GM23248 (cell line): Measurements from ENCODE around the gene HMCES. TPM values are rescaled to one million over a fixed set of nuclear protein-coding genes. Genes with fewer than 3 reads are reported as not detected.

Source experiments
- DNase-seq: peaks from one replicate; pipeline ENCODE4 v3.0.0-alpha.2; 2015
- H2AFZ ChIP-seq: fragments of 200-600 bp; sonication (generic); 2 replicates; pipeline ENCODE4 v1.6.1; 2016; ENCODE audit warnings: antibody characterized with exemption
- H3F3A ChIP-seq: fragments of 200-600 bp; sonication (generic); 2 replicates; pipeline ENCODE4 v1.6.1; 2016; ENCODE audit warnings: mild to moderate bottlenecking, antibody characterized with exemption, mixed run types; ENCODE audit not compliant: insufficient read depth
- H3K27ac ChIP-seq: fragments of 200-600 bp; sonication (generic); 2 replicates; pipeline ENCODE4 v1.5.1; 2016; ENCODE audit warnings: mild to moderate bottlenecking
- H3K27me3 ChIP-seq: fragments of 200-600 bp; sonication (generic); replicated peaks from 2 replicates; pipeline ENCODE4 v1.6.1; 2016; ENCODE audit warnings: mild to moderate bottlenecking; ENCODE audit not compliant: insufficient read depth
- H3K36me3 ChIP-seq: fragments of 200-600 bp; sonication (generic); 2 replicates; pipeline ENCODE4 v1.6.1; 2016; ENCODE audit warnings: low read depth, mild to moderate bottlenecking
- H3K4me1 ChIP-seq: fragments of 200-600 bp; sonication (generic); 2 replicates; pipeline ENCODE4 v1.6.1; 2016; ENCODE audit warnings: mild to moderate bottlenecking; ENCODE audit not compliant: insufficient read depth
- H3K4me2 ChIP-seq: fragments of 200-600 bp; sonication (generic); one replicate; pipeline ENCODE4 v1.6.1; 2016; ENCODE audit warnings: mild to moderate bottlenecking; ENCODE audit not compliant: unreplicated experiment
- H3K4me3 ChIP-seq: fragments of 200-600 bp; sonication (generic); 2 replicates; pipeline ENCODE4 v1.5.1; 2016; ENCODE audit warnings: mild to moderate bottlenecking
- H3K79me2 ChIP-seq: fragments of 200-600 bp; sonication (generic); 2 replicates; pipeline ENCODE4 v1.6.1; 2016; ENCODE audit warnings: mild to moderate bottlenecking; ENCODE audit not compliant: insufficient read depth
- H3K9ac ChIP-seq: fragments of 200-600 bp; sonication (generic); 2 replicates; pipeline ENCODE4 v1.6.1; 2016; ENCODE audit warnings: mild to moderate bottlenecking
- H3K9me2 ChIP-seq: fragments of 200-600 bp; sonication (generic); 2 replicates; pipeline ENCODE4 v1.6.1; 2016; ENCODE audit warnings: mixed run types, mild to moderate bottlenecking, moderate library complexity; ENCODE audit not compliant: insufficient read depth
- H3K9me3 ChIP-seq: fragments of 200-600 bp; sonication (generic); one replicate; pipeline ENCODE4 v1.6.1; 2017; ENCODE audit warnings: low read depth
- H4K20me1 ChIP-seq: fragments of 200-600 bp; sonication (generic); 2 replicates; pipeline ENCODE4 v1.6.0; 2016; ENCODE audit not compliant: insufficient read depth
- EZH2 ChIP-seq: fragments of 200-600 bp; sonication (generic); IDR thresholded peaks from 2 replicates; pipeline ENCODE4 v1.6.1; 2018; ENCODE audit warnings: antibody characterized with exemption, mild to moderate bottlenecking; ENCODE audit not compliant: insufficient read depth, poor library complexity, severe bottlenecking
- EZH2phosphoT487 ChIP-seq: fragments of 200-600 bp; sonication (generic); IDR thresholded peaks from 2 replicates; pipeline ENCODE4 v1.6.1; 2018; ENCODE audit warnings: antibody characterized with exemption, moderate library complexity, mild to moderate bottlenecking, low read depth; ENCODE audit not compliant: insufficient read depth
- WGBS, 2 experiments: methylation state at CpG; one replicate each; pipeline ENCODE4 v1.1.6; 2015 to 2017; ENCODE audit warnings: low lambda C conversion rate in 2 of 2, low coverage in 1 of 2; ENCODE audit errors: missing lambda C conversion rate in 2 of 2; 5-methylcytosine and 5-hydroxymethylcytosine counted together
- in situ Hi-C: fragments of 300-500 bp; cut with MboI; formaldehyde crosslinking; loops from 2 replicates; pipeline ENCODE4 v1.15.0; 2020
- polyA plus RNA-seq: library from polyadenylated mRNA; unstranded; fragments of >200 nt; fragmentation: Nextera tagmentation; extraction: Ambion mirVana; gene quantifications from 2 replicates; pipeline ENCODE4 v1.2.1, GENCODE V29; 2016
- total RNA-seq: library from RNA; depleted of rRNA; stranded (reverse); fragments of >200 nt; shearing (Covaris generic); gene quantifications from 2 replicates; pipeline ENCODE4 v1.2.3, GENCODE V29; 2014

HMCES gene
- total and polyA plus RNA-seq, 2 experiments from 2014 or later, result 12.5 to 33.2 TPM

DNA sequence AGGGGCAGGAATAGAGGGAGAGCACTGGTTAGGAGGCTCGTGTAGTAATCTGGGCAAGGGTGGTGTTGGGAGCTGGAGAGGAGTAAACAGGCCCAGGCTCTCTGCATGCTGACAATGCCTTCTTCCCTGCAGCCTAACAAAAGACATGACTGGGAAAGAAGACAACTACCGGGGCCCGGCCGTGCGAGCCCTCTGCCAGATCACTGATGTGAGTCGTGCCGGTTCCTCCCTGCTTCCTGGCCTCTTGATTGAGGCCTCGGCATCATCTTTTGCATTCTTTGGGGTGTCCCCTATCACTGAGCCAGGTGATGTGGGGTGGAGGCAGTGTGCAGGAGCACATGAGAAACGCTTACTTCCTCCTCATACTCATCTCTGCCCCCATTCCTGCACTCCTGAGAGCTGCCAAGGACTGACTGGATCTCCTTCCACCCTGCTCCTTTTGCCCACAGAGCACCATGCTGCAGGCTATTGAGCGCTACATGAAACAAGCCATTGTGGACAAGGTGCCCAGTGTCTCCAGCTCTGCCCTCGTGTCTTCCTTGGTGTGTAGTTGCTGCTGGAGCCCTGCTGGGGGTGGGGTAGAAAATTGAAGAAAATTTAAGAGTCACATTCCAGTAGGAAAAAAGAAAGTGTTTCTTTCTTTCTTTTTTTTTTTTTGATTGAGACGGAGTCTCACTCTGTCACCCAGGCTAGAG, 24.0 kb upstream of the HMCES start:
- H3F3A ChIP-seq, result peaks cover 25% of the 10 kb centered on the region
- H3K27me3 ChIP-seq, result no peaks in the 10 kb centered on the region
- H4K20me1 ChIP-seq, result no peaks in the 10 kb centered on the region
- H3K36me3 ChIP-seq, result peaks cover 76% of the 10 kb centered on the region
- H3K9me3 ChIP-seq, result no peaks in the 10 kb centered on the region
- TF ChIP-seq EZH2phosphoT487, result no peak
- H3K79me2 ChIP-seq, result peaks cover 97% of the 10 kb centered on the region
- H2AFZ ChIP-seq, result no peak overlapping the region
- H3K4me2 ChIP-seq, result no peak overlapping the region
- H3K9ac ChIP-seq, result no peak overlapping the region
- peak overlapping the region; percentile 79; the same call in 1 of the 2 replicates for H3K27ac ChIP-seq
- WGBS, 2 experiments, result 59 to 68% methylated on average over 12 of the region's 12 CpGs
- peaks cover 16% of the 10 kb centered on the region for H3K4me1 ChIP-seq
- in situ Hi-C loops, result no loop called here
- no peak for DNase-seq
- H3K4me3 ChIP-seq, result no peak overlapping the region
- no peaks in the 10 kb centered on the region for H3K9me2 ChIP-seq

DNA sequence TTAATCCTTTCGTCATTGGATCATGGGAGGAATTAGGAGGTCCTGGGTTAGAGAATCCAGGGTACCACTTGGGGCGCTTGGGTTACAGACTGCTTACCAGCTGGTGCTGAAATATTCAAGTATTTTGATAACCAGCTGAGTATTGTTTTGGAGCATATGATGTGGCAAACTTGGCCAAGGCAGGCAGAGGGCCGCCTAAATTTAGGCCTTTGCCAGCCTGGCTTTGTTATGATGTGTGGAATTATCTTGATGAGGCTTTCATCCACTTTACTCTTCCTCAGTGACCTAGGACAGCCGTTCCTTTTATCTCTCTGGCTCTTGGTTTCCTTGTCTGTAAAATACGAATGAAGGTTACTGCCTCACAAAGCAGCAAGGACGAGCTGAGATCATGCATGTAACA, 22.4 kb upstream of the HMCES start:
- peaks cover 12% of the 10 kb centered on the region for H3K4me1 ChIP-seq
- H3K36me3 ChIP-seq, result peaks cover 91% of the 10 kb centered on the region
- in situ Hi-C loops, result no loop called here
- no peak overlapping the region for H2AFZ ChIP-seq
- H3K9me2 ChIP-seq, result no peaks in the 10 kb centered on the region
- H3F3A ChIP-seq, result peaks cover 40% of the 10 kb centered on the region
- no peak overlapping the region for H3K9ac ChIP-seq
- no peak for DNase-seq
- H3K4me3 ChIP-seq, result no peak overlapping the region
- H3K27ac ChIP-seq, result no peak overlapping the region
- peaks cover 97% of the 10 kb centered on the region for H3K79me2 ChIP-seq
- H3K4me2 ChIP-seq, result no peak overlapping the region
- no peaks in the 10 kb centered on the region for H3K27me3 ChIP-seq
- H4K20me1 ChIP-seq, result no peaks in the 10 kb centered on the region
- WGBS, 2 experiments, result 79 to 86% methylated on average over 6 of the region's 6 CpGs
- TF ChIP-seq EZH2phosphoT487 (no peak), EZH2 (no peak)
- no peaks in the 10 kb centered on the region for H3K9me3 ChIP-seq

DNA sequence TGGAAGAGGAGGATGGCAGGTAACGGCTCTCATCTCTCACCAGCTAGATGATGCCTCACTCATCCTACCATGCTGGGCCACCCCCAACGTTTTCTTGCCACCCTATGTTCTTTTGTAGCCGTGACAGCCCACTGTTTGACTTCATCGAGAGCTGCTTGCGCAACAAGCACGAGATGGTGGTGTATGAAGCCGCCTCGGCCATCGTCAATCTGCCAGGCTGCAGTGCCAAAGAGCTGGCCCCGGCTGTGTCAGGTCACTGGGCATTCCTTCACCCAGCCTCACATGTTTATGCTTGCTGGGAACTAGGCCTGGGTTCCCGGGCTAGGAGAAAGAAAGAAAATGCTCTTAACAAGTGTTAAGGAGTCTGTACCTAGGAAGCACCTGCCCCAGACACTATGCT, 21.1 kb upstream of the HMCES start:
- Histone ChIP-seq H3K36me3 (peaks cover 92% of the 10 kb centered on the region), H3K9ac (no peak overlapping the region), H3F3A (peaks cover 35% of the 10 kb centered on the region), H3K9me2 (no peaks in the 10 kb centered on the region), H3K79me2 (peaks cover 97% of the 10 kb centered on the region), H3K4me2 (no peak overlapping the region), H3K4me1 (peaks cover 11% of the 10 kb centered on the region), H3K4me3 (no peak overlapping the region), H3K27me3 (no peaks in the 10 kb centered on the region), H3K9me3 (no peaks in the 10 kb centered on the region), H4K20me1 (no peaks in the 10 kb centered on the region), H3K27ac (no peak overlapping the region), H2AFZ (no peak overlapping the region)
- in situ Hi-C loops, result no loop called here
- 76 to 80% methylated on average over 11 of the region's 11 CpGs for WGBS, 2 experiments
- DNase-seq, result no peak
- TF ChIP-seq EZH2 (no peak), EZH2phosphoT487 (no peak)

DNA sequence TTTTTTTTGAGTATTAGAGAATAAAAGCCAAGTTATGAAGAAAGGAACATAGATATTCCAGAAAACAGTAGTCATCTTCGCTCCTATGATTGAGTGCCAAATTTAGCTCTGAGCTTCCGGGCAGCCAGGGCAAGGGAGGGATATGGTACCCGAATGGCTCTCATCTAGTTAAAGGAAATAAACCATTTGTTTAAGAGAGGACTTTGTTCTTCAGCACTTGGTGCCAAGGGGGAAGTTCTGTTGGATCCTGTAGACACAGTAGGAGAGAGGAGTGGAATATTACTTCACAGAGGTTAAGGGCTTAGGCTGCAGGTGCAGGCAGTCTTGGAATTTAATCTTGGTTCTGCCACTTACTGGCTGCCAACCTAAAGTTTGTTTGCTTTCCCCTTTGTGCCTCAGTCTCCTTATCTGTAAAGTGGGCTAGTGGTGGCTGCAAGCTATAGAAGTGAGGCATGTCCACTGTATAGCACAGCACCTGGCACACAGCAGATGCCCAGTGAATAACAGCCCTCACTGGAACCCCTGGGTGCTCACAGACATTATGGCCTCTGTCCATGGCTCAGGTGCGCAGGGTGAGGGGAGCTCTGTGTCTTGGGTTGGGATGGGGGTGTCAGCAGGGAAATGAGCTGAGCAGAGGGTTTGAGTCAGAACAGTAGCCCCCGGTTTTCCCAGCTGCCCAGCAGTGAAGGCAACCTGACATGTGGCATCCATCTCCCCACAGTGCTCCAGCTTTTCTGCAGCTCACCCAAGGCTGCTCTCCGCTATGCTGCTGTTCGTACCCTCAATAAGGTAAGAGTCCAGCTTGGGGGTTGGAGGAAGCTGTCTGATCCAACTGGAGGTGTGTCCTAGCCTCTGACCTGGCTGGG, 18.8 kb upstream of the HMCES start:
- Histone ChIP-seq H3K36me3 (peaks cover 88% of the 10 kb centered on the region), H3K9me3 (no peaks in the 10 kb centered on the region), H3K9ac (no peak overlapping the region), H3K4me1 (no peaks in the 10 kb centered on the region), H3K27me3 (no peaks in the 10 kb centered on the region), H4K20me1 (no peaks in the 10 kb centered on the region), H2AFZ (no peak overlapping the region), H3K27ac (no peak overlapping the region), H3K4me2 (no peak overlapping the region), H3K79me2 (peaks cover 97% of the 10 kb centered on the region), H3F3A (peaks cover 23% of the 10 kb centered on the region), H3K4me3 (no peak overlapping the region), H3K9me2 (no peaks in the 10 kb centered on the region)
- TF ChIP-seq EZH2phosphoT487, result no peak
- 81 to 85% methylated on average over 7 of the region's 7 CpGs for WGBS, 2 experiments
- no peak for DNase-seq
- in situ Hi-C loops, result no loop called here
